Measurements from ENCODE around the gene ARL14EP. TPM values are rescaled to one million over a fixed set of nuclear protein-coding genes. Genes with fewer than 3 reads are reported as not detected.

Gene ARL14EP
- total RNA-seq, 1 experiment from 2014 or later: 16.2 TPM

GRCh38 chr11:30285416-30286121, 37.3 kb upstream of the ARL14EP start:
- Histone ChIP-seq H3K4me1 (replicated peaks; ENCODE audit: insufficient read depth) (no peaks in the 10 kb centered on the region), H3K4me2 (no peak overlapping the region), H3K79me2 (ENCODE audit: low read depth) (no peaks in the 10 kb centered on the region), H3K9me2 (ENCODE audit: insufficient read depth) (no peaks in the 10 kb centered on the region; the same call in 1 of the 2 replicates), H3K27ac (no peak overlapping the region), H3K36me3 (ENCODE audit: low read depth) (no peaks in the 10 kb centered on the region), H3K4me3 (no peak overlapping the region), H3K9me3 (ENCODE audit: insufficient read depth, low read depth) (no peaks in the 10 kb centered on the region), H3K27me3 (ENCODE audit: insufficient read depth, low read depth) (peaks cover 10% of the 10 kb centered on the region), H3F3A (ENCODE audit: insufficient read depth, low read depth) (no peaks in the 10 kb centered on the region), H2AFZ (no peak overlapping the region), H4K20me1 (ENCODE audit: insufficient read depth) (no peaks in the 10 kb centered on the region)
- POLR2A ChIA-PET (ENCODE audit: unreplicated experiment): no interaction called here
- CTCF ChIA-PET: no interaction called here
- no TSS peak for BruUV-seq (replicated peaks)
- no peak for TF ChIP-seq EZH2 (IDR thresholded peaks at IDR 0.05; ENCODE audit: low read depth)
- TF ChIP-seq CTCF (conservative IDR thresholded peaks at IDR 0.05): no peak
- intact Hi-C loops (cut with micrococcal nuclease; ENCODE audit: unreplicated experiment): no loop called here
- no peak for DNase-seq

- Histone ChIP-seq H3K27me3 (ENCODE audit: insufficient read depth, low read depth) (peaks cover 24% of the 10 kb centered on the region), H3K36me3 (ENCODE audit: low read depth) (no peaks in the 10 kb centered on the region), H3K9me2 (ENCODE audit: insufficient read depth) (no peaks in the 10 kb centered on the region), H3K4me1 (replicated peaks; ENCODE audit: insufficient read depth) (no peaks in the 10 kb centered on the region), H2AFZ (no peak overlapping the region), H3F3A (ENCODE audit: insufficient read depth, low read depth) (no peaks in the 10 kb centered on the region), H3K4me2 (no peak overlapping the region), H3K9me3 (ENCODE audit: insufficient read depth, low read depth) (no peaks in the 10 kb centered on the region), H4K20me1 (ENCODE audit: insufficient read depth) (no peaks in the 10 kb centered on the region), H3K4me3 (no peak overlapping the region), H3K27ac (no peak overlapping the region), H3K79me2 (ENCODE audit: low read depth) (no peaks in the 10 kb centered on the region)
- TF ChIP-seq EZH2 (IDR thresholded peaks at IDR 0.05; ENCODE audit: low read depth): no peak
- no peak for TF ChIP-seq CTCF (conservative IDR thresholded peaks at IDR 0.05)
- no TSS peak for BruUV-seq (replicated peaks)
- intact Hi-C loops (cut with micrococcal nuclease; ENCODE audit: unreplicated experiment): no loop called here
- no peak for DNase-seq
- POLR2A ChIA-PET (ENCODE audit: unreplicated experiment): no interaction called here
- CTCF ChIA-PET: no interaction called here
Measured at GRCh38 chr11:30291331-30291730, 31.6 kb upstream of the ARL14EP start.

GRCh38 chr11:30292545-30292944, 30.4 kb upstream of the ARL14EP start:
- Histone ChIP-seq H3K9me2 (ENCODE audit: insufficient read depth) (no peaks in the 10 kb centered on the region), H3F3A (ENCODE audit: insufficient read depth, low read depth) (no peaks in the 10 kb centered on the region), H2AFZ (no peak overlapping the region), H3K79me2 (ENCODE audit: low read depth) (no peaks in the 10 kb centered on the region), H3K4me1 (replicated peaks; ENCODE audit: insufficient read depth) (no peaks in the 10 kb centered on the region), H3K9me3 (ENCODE audit: insufficient read depth, low read depth) (no peaks in the 10 kb centered on the region), H3K27me3 (ENCODE audit: insufficient read depth, low read depth) (peaks cover 24% of the 10 kb centered on the region), H3K36me3 (ENCODE audit: low read depth) (no peaks in the 10 kb centered on the region), H4K20me1 (ENCODE audit: insufficient read depth) (no peaks in the 10 kb centered on the region), H3K4me2 (no peak overlapping the region), H3K27ac (no peak overlapping the region), H3K4me3 (no peak overlapping the region)
- DNase-seq: no peak
- BruUV-seq (replicated peaks): no TSS peak
- intact Hi-C loops (cut with micrococcal nuclease; ENCODE audit: unreplicated experiment): no loop called here
- no peak for TF ChIP-seq EZH2 (IDR thresholded peaks at IDR 0.05; ENCODE audit: low read depth)
- no peak for TF ChIP-seq CTCF (conservative IDR thresholded peaks at IDR 0.05)
- POLR2A ChIA-PET (ENCODE audit: unreplicated experiment): no interaction called here
- CTCF ChIA-PET: no interaction called here
